HTERT RPE-1 (cell line): ENCODE results near the gene RAB39B.

Source experiments
- in situ Hi-C: fragments of 300-500 bp; cut with MboI; formaldehyde crosslinking; loops from 4 replicates; pipeline ENCODE4 v1.14.3; 2020; ENCODE audit warnings: low sequenced_read_pairs

RAB39B gene

GRCh38 chrX:155216179-155216939 is 47.9 kb downstream of the RAB39B start, which contains the start of gene VBP1:
TSS of gene VBP1 (plus strand) at chrX:155216460. CDS start at chrX:155216483, 23 bp downstream.
- in situ Hi-C loops, result no loop called here

GRCh38 chrX:155215443-155216178 is 48.7 kb downstream of the RAB39B start:
- in situ Hi-C loops, result no loop called here

GRCh38 chrX:155213731-155214130 is 50.6 kb downstream of the RAB39B start:
- in situ Hi-C loops, result no loop called here

GRCh38 chrX:155211208-155211607 is 53.1 kb downstream of the RAB39B start:
- in situ Hi-C loops, result no loop called here
